Measurements from ENCODE around the gene ETS1. TPM values are rescaled to one million over a fixed set of nuclear protein-coding genes. Genes with fewer than 3 reads are reported as not detected.

Gene ETS1
- total RNA-seq, 1 experiment from 2014 or later = 29.9 TPM

DNA sequence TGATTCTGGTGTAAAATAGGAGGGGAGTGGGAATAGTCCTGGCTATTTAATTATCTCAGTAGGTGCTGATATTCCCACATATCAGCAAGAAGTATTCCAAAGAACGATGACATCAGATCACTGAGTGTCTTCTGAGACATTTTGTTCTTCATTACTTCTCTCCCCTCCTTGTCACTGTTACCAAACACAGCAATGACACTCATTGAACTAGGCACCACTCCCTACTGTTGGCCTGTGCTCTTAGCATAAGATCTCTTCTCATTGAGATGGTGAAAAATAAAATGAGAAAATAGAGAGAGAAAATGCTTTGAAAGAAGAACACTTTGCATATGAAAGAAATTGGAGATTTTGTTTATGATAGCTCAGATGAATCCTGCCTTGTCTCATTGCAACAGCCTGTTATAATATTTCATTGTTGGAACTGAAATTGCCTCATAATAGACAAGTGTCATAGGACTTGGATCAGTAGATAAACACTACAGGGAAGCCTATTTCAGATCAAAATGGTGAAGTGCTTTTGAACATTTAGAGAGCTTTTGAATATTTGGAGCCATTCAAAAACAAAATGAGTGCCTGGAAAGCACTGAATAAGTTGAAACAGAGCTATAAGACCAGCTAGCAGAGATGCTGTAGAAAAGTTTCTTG is 11.3 kb upstream of the ETS1 start:
- Histone ChIP-seq H4K91ac (ENCODE audit: insufficient read length, low read depth, low read length) (no peak overlapping the region), H3K23ac (ENCODE audit: insufficient read length, low read depth, low read length) (no peak overlapping the region), H3K4ac (ENCODE audit: low read depth, low read length) (no peak overlapping the region), H3K79me2 (ENCODE audit: insufficient read depth, low read length) (no peaks in the 10 kb centered on the region), H4K20me1 (ENCODE audit: control insufficient read depth, insufficient read depth, insufficient read length) (no peaks in the 10 kb centered on the region), H3K4me1 (ENCODE audit: insufficient read depth, low read length) (peaks cover 6% of the 10 kb centered on the region), H4K5ac (ENCODE audit: insufficient read length, low read depth, low read length) (no peak overlapping the region), H3K27me3 (ENCODE audit: insufficient read depth, low read length) (no peaks in the 10 kb centered on the region), H2AFZ (ENCODE audit: low read length) (no peak overlapping the region), H3K4me2 (ENCODE audit: insufficient read depth, insufficient read length, low read length) (no peak overlapping the region), H3K9ac (ENCODE audit: extremely low read depth, insufficient read length, low read length) (no peak overlapping the region), H3K79me1 (ENCODE audit: insufficient read depth, low read depth, low read length, poor library complexity, severe bottlenecking) (no peaks in the 10 kb centered on the region), H3K9me3 (ENCODE audit: control insufficient read depth, low read depth, low read length) (no peaks in the 10 kb centered on the region), H2BK15ac (ENCODE audit: low read depth, low read length) (no peak overlapping the region), H3K27ac (ENCODE audit: insufficient read length, low read depth, low read length) (no peak overlapping the region), H4K8ac (replicated peaks; ENCODE audit: insufficient read length, low read depth, low read length) (no peak overlapping the region), H2BK20ac (ENCODE audit: low read depth, low read length, poor library complexity, severe bottlenecking) (no peak overlapping the region), H3K18ac (ENCODE audit: insufficient read length, low read depth, low read length) (no peak overlapping the region), H3T11ph (ENCODE audit: low read length) (no peak overlapping the region), H3K14ac (ENCODE audit: insufficient read depth, low read length) (no peak overlapping the region), H2BK12ac (ENCODE audit: insufficient read length, low read depth, low read length) (no peak overlapping the region), H2BK120ac (ENCODE audit: low read depth, low read length, poor library complexity, severe bottlenecking) (no peak overlapping the region), H2AK5ac (ENCODE audit: insufficient read length, low read length) (no peak overlapping the region), H3K56ac (ENCODE audit: insufficient read length, low read depth, low read length) (no peak overlapping the region), H2BK5ac (ENCODE audit: insufficient read length, low read length) (no peak overlapping the region), H3K23me2 (ENCODE audit: insufficient read length, low read depth, low read length, poor library complexity, severe bottlenecking) (no peaks in the 10 kb centered on the region)
- Mint-ChIP-seq H3K27me3 (ENCODE audit: low read depth) (peaks cover 2% of the 10 kb centered on the region; the same call in 1 of the 2 replicates), H3K36me3 (ENCODE audit: insufficient read depth in 1 of 3, low read depth in 3 of 3) (no peaks in the 10 kb centered on the region; a peak in 1 of 7 replicates), H3K4me1 (peaks cover 30% of the 10 kb centered on the region in 2 experiments), H3K27ac (0 out of 7 replicates have a peak overlapping the region, but pooled peaks of 1 of the 3 experiments have one; percentile 11), H3K4me3 (no peak overlapping the region), H3K9me3 (no peaks in the 10 kb centered on the region; a peak in 1 of 5 replicates)
- TF ChIP-seq, protein P1, sequence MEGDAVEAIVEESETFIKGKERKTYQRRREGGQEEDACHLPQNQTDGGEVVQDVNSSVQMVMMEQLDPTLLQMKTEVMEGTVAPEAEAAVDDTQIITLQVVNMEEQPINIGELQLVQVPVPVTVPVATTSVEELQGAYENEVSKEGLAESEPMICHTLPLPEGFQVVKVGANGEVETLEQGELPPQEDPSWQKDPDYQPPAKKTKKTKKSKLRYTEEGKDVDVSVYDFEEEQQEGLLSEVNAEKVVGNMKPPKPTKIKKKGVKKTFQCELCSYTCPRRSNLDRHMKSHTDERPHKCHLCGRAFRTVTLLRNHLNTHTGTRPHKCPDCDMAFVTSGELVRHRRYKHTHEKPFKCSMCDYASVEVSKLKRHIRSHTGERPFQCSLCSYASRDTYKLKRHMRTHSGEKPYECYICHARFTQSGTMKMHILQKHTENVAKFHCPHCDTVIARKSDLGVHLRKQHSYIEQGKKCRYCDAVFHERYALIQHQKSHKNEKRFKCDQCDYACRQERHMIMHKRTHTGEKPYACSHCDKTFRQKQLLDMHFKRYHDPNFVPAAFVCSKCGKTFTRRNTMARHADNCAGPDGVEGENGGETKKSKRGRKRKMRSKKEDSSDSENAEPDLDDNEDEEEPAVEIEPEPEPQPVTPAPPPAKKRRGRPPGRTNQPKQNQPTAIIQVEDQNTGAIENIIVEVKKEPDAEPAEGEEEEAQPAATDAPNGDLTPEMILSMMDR (conservative IDR thresholded peaks at IDR 0.05) = no peak
- no peak for DNase-seq
- WGBS (ENCODE audit: extremely low coverage, insufficient read length, low lambda C conversion rate) = no CpG with 5 or more reads among the region's 1 CpG

Measured in H9 (cell line).